Prostate gland (tissue), 2 donors: ENCODE measurements around the gene APPL2.

ENCODE experiments used
- CTCF ChIP-seq, 4 experiments: fragments of 200-600 bp in 2 of 4; fragments of 450-650 bp in 2 of 4; sonication (generic) in 2 of 4; IDR thresholded peaks; 1 replicate in 3 of 4; 2 replicates in 1 of 4; pipeline ENCODE4 v1.5.1; 2016 to 2019; ENCODE audit warnings: antibody characterized with exemption in 4 of 4, mild to moderate bottlenecking in 2 of 4, moderate library complexity in 2 of 4
- POLR2A ChIP-seq: fragments of 450-650 bp; IDR thresholded peaks from one replicate; pipeline ENCODE4 v1.6.1; 2016; ENCODE audit warnings: antibody characterized with exemption, mild to moderate bottlenecking
- POLR2AphosphoS5 ChIP-seq: sonication (generic); formaldehyde crosslinking; IDR thresholded peaks from one replicate; pipeline ENCODE4 v1.6.1; 2017; ENCODE audit warnings: antibody characterized with exemption

GRCh38 chr12:105142259-105142658 is 93.7 kb downstream of the APPL2 start:
- TF ChIP-seq CTCF (IDR thresholded peaks at IDR 0.05) (no peak), POLR2AphosphoS5 (no peak), POLR2A (no peak)
